Fibroblast of skin of abdomen (primary cell): Measurements from ENCODE around the gene SH3RF2. TPM values are rescaled to one million over a fixed set of nuclear protein-coding genes. Genes with fewer than 3 reads are reported as not detected.
A peak's percentile ranks its signal among the peaks of the same experiment; 100 is the strongest.
"Not testable (repeated sequence)": the region's sequence is repeated elsewhere in the genome, so short reads cannot be mapped to it uniquely, and the experiment has no call there.

ENCODE experiments used
- DNase-seq: peaks from one replicate; pipeline ENCODE4 v3.0.0-alpha.2; 2013
- polyA plus RNA-seq, 2 experiments: library from polyadenylated mRNA; unstranded; fragments of 120-200 nt; gene quantifications; one replicate each; pipeline ENCODE4 v1.2.1, GENCODE V29; 2013; ENCODE audit not compliant: insufficient read length in 2 of 2

SH3RF2 gene, protein sequence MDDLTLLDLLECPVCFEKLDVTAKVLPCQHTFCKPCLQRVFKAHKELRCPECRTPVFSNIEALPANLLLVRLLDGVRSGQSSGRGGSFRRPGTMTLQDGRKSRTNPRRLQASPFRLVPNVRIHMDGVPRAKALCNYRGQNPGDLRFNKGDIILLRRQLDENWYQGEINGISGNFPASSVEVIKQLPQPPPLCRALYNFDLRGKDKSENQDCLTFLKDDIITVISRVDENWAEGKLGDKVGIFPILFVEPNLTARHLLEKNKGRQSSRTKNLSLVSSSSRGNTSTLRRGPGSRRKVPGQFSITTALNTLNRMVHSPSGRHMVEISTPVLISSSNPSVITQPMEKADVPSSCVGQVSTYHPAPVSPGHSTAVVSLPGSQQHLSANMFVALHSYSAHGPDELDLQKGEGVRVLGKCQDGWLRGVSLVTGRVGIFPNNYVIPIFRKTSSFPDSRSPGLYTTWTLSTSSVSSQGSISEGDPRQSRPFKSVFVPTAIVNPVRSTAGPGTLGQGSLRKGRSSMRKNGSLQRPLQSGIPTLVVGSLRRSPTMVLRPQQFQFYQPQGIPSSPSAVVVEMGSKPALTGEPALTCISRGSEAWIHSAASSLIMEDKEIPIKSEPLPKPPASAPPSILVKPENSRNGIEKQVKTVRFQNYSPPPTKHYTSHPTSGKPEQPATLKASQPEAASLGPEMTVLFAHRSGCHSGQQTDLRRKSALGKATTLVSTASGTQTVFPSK
- polyA plus RNA-seq (2013, experiment 1 of 2; ENCODE audit: insufficient read length) = 3.3 TPM
- polyA plus RNA-seq (2013, experiment 2 of 2; ENCODE audit: insufficient read length) = 3.0 TPM

DNA sequence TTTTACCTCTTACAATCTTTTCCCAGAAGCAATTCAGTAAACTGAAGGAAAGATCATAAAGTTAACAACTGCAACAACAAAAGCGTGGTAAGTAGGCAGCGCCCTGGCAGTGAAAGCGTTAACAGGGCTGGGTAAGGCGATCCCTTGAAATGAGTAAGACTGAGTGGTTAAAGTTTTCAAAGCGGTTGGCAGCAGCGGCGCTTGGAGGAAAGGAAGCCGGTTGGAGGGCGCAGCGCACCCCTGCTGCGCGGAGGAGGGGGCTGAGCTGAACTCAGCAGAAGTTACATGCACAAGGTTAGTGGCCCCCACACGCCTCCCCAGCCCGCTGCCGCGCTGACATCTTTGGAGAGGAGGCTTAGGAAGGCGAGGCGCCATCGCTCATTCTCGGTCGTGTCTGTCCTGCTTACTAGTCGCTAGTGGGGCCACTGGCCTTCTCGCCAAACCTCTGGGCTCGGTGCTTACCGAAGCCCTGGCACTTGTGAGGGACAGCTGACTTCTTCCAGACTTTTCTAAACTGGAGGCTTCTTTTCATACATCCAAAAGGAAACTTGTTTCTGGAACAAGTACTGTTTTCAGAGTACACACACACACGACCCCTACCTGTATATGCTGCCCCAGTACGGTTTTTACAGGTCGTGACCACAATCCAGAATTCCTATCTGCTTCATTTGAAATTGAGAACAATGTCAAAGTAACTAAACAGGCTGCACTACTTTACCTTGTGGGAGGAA is at the start of gene SH3RF2:
SH3RF2 (plus strand) TSS at position 178 of the 731 bp plus-strand sequence. CDS start 1,351 bp downstream, outside the sequence.
- peak; percentile 74 for DNase-seq

- DNase-seq = no peak
Observed at GRCh38 chr5:145887217-145887616, 49.2 kb upstream of the SH3RF2 start.

- peak; percentile 57 for DNase-seq
Observed at GRCh38 chr5:145887976-145888574, 48.3 kb upstream of the SH3RF2 start.

DNA sequence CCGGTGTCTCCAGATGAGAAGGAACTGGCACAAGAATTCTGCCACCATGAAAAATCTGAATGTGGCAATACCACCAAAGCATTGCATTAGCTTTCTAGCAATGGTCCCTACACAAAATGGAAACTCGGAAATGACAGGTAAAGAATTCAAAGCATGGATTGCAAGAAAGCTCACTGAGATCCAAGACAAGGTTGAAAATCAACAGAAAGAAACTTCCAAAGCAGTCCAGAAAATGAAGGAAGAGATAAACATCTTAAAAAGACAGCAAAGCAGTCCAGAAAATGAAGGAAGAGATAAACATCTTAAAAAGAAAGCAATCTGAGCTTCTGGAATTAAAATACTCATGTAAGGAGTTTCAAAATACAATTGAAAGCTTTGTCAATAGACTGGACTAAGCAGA is 46.8 kb upstream of the SH3RF2 start:
- DNase-seq = no peak

- not testable (repeated sequence) for DNase-seq
Observed at GRCh38 chr5:145891378-145891777, 45.0 kb upstream of the SH3RF2 start.

DNA sequence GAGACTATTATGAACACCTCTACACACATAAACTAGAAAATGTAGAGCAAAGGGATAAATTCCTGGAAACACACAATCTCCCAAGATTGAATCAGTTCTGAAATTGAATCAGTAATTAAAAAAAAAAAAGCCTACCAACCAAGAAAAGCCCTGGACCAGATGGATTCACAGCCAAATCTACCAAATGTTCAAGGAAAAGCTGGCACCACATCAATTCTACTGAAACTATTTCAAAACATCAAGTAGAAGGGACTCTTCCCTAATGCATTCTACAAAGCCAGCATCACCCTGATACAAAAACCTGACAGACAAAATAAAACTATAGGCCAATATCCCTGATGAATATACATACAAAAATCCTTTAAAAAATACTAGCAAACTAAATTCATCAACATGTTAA is 38.2 kb upstream of the SH3RF2 start:
- no peak for DNase-seq

- peak; percentile 36 for DNase-seq
Observed at GRCh38 chr5:145902421-145902820, 34.0 kb upstream of the SH3RF2 start.

DNA sequence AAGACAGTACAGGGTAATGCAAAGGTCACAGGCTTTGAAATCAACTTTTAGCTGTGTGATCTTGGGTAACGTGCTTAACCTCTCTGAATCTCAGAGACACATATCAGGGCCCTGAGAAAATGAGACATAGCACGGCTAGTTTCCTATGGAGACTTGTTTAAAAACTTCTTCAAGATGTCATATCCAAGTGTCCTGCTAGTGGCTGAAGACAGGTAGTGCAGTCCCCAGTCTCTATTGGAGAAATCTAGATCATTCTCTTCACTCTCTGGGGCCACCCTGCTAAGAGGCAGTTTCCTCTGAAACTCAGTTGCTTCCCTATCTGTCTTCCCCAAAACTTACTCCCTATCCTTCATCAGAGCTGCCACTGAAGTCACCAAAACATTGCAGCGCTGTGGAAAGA is 33.3 kb upstream of the SH3RF2 start:
- DNase-seq = no peak

DNA sequence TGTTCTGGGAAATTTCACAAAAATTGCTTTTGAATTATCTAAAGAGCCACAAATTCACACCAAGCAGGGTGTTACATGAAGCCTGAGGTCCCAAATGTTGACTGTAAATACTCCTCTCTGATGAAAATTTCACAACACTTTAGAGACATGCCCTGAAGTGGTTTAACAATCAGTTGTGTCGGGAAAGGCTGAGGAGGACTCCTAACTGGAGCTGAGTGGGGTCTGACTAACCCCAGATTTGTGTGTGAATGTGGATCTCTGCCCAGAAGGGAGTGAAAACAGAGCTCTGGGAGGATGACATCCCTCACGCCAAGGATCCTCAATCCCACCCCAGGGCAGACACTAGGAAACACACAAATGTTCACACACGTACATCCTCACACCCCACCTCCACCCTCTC is 32.5 kb upstream of the SH3RF2 start:
- DNase-seq = peak; percentile 69

DNA sequence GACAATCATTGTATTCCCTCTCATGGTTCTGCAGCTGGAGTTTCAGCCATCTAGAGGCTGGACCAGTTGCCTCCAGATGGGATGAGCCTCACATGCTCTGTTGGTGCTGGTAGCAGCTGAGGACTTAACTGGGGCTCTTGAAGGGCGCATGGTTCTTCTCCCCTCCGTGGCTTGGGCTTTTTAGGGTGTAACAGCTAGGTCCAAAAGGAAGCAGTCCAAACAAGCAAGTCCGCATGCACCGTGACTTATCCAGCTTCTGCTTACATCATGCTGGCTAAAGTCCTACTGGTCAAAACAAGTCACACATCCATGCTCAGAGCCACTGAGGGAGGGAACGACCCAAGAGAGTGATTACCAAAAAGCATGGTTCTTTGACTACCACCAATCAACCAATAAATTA is 31.6 kb upstream of the SH3RF2 start:
- DNase-seq = no peak

DNA sequence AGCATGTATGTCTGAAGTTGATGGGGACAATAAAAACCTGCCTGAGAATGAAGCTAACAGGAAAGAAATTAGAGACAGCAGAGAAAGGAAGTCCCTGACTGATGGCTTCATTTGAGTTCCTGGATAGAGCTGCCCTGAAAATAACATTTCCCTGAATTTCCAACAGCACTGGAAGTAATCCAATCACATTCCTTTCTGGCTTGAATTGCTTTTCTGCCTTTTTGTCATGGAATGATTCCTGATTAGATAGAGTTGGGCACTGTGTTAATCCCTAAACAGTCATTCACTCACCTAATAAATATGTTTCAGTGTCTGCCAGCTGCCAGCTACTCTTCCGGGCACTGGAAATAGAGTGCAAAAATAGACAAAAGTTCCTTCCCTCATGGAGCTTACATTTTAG is 30.0 kb upstream of the SH3RF2 start:
- peak; percentile 43 for DNase-seq

DNA sequence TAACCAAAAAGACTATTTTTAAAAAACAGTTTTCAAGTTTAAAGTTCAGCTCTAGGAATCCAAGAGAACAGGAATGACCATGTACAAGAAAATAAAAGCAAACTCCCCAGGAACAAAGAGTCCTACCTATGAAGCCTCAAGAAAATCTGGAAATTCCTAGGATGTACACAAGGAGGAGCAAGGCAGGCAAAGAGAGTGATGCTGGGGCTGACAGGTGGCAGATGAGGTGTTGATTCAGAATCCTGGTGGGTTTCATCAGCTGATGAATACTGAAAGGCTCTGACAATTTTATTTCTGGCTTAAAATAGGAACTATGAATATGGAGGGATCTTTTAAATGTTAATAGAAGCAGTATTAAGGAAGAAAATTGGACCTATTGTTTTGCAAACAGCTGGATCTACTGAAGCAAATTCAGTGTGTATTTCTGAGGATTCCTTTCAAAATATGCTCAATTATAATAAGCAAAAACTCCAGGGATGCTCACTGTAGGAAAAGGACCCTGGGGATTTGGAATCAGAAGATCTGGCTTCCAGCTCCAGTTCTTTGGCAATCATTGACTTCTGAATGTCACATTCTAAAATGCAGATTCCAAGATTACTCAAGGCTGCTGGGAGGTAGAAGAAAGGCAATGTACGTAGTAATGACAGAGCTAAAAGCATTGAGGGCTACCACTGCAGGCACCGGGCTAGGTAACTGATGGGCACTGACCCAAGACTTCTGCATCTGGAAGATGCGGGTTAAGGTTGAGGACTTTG is 28.0 kb upstream of the SH3RF2 start:
- no peak for DNase-seq

GRCh38 chr5:145911164-145911563 is 25.2 kb upstream of the SH3RF2 start:
- DNase-seq = no peak

GRCh38 chr5:145912019-145912418 is 24.4 kb upstream of the SH3RF2 start:
- no peak for DNase-seq

DNA sequence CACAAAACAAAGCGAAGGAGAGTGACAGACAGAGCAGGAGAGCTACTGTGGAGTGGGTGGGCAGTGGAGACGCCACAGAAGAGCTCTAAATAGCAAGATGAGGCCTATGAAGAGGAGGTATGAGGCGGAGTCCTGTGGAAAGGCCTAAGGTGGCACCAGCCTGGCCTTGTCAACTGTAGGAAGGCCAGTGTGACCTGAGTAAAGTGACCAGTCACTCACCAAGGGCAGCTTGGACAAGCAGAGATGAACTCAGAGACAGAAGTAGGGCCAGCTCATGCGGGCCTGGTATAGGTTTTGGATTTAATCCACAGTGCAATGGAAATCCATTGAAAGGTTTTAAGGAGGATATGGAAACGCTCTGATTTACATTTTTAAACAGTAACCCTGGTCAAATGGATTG is 23.8 kb upstream of the SH3RF2 start:
- DNase-seq = no peak

- no peak for DNase-seq
Observed at GRCh38 chr5:145913701-145914100, 22.7 kb upstream of the SH3RF2 start.

GRCh38 chr5:145915970-145916638 is 20.3 kb upstream of the SH3RF2 start:
- DNase-seq = no peak

GRCh38 chr5:145917288-145917687 is 19.1 kb upstream of the SH3RF2 start:
- DNase-seq = no peak

DNA sequence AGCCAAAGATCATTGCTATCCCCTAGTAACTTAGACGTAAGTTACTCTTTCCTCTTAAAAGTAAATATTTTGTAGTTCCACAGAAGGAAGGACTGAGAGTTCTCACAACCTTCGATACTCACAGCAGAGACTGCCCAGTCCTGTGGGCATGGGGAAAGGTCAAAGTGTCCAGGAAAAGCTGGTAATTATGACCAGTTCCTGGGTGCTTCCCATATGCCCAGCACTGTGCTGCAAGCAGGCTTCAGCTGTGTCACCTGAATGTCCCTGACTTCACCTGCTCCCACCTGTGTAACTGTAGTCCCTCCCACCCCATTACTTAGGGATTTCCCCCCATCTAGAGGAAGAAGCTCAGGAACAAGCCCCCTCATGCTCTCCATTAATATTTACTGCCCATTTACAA is 18.0 kb upstream of the SH3RF2 start:
- no peak for DNase-seq

DNA sequence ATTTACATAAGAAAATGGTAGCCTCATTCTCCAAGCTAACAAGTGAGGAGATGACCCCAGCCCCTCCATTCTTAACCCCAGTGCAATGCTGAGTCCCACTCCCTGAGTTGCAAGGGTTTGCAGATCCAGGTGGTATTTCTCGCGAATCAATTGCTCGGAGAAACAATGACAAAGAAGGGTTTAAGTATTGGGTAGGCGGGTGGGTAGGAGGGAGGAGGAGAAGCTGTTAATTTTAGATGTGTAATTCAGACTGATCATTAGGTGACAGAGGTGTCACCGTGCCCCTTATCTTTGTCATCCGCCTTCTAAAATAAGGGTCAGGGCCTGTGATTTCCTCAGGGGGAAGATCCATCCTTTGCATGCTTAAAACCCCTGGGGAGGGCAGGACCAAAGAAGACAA is 17.0 kb upstream of the SH3RF2 start:
- DNase-seq = no peak

- no peak for DNase-seq
Observed at GRCh38 chr5:145920542-145921210, 15.7 kb upstream of the SH3RF2 start.
